Esophagus muscularis mucosa (tissue), 4 donors: ENCODE measurements around the gene MED26. TPM values are rescaled to one million over a fixed set of nuclear protein-coding genes. Genes with fewer than 3 reads are reported as not detected.

Source experiments
- DNase-seq: peaks from one replicate; pipeline ENCODE4 v3.0.0-alpha.2; 2017; ENCODE audit errors: extremely low spot score
- H3K27ac ChIP-seq, 4 donors: fragments of 200-600 bp; sonication (generic); replicated peaks in 1 of 4; 1 replicate in 3 of 4; 2 replicates in 1 of 4; pipeline ENCODE4 v1.5.1; 2016 to 2019; ENCODE audit warnings: mild to moderate bottlenecking in 1 of 4
- H3K27me3 ChIP-seq, 4 donors: fragments of 200-600 bp; sonication (generic); one replicate each; pipeline versions ENCODE4 v1.5.1 to v1.6.0; 2016 to 2019
- H3K36me3 ChIP-seq, 4 donors: fragments of 200-600 bp; sonication (generic); one replicate each; pipeline ENCODE4 v1.5.1; 2016 to 2019
- H3K4me1 ChIP-seq, 4 donors: fragments of 200-600 bp; sonication (generic); one replicate each; pipeline ENCODE4 v1.5.1; 2016 to 2019
- H3K4me3 ChIP-seq, 4 donors: fragments of 200-600 bp; sonication (generic); 1 replicate in 2 of 4; 2 replicates in 2 of 4; pipeline ENCODE4 v1.5.1; 2016 to 2019; ENCODE audit warnings: mild to moderate bottlenecking in 4 of 4, moderate library complexity in 1 of 4
- H3K9me3 ChIP-seq, 4 donors: fragments of 200-600 bp; sonication (generic); 1 replicate in 3 of 4; 2 replicates in 1 of 4; pipeline ENCODE4 v1.5.1; 2016 to 2019
- CTCF ChIP-seq, 3 experiments: fragments of 200-600 bp in 2 of 3; fragments of 450-650 bp in 1 of 3; sonication (generic) in 2 of 3; IDR thresholded peaks; one replicate each; pipeline ENCODE4 v1.5.1; 2017 to 2019; ENCODE audit warnings: antibody characterized with exemption in 3 of 3, mild to moderate bottlenecking in 2 of 3, moderate library complexity in 1 of 3
- EP300 ChIP-seq: sonication (generic); formaldehyde crosslinking; IDR thresholded peaks from one replicate; pipeline ENCODE4 v1.6.1; 2017; ENCODE audit warnings: antibody characterized with exemption
- POLR2A ChIP-seq: fragments of 450-650 bp; IDR thresholded peaks from one replicate; pipeline ENCODE4 v1.6.1; 2017; ENCODE audit warnings: antibody characterized with exemption, moderate library complexity, mild to moderate bottlenecking, low read depth
- POLR2AphosphoS5 ChIP-seq, 2 donors: sonication (generic); formaldehyde crosslinking; IDR thresholded peaks; one replicate each; pipeline ENCODE4 v1.6.1; 2017; ENCODE audit warnings: antibody characterized with exemption in 2 of 2
- WGBS: methylation state at CpG from one replicate; pipeline ENCODE4 v1.1.5; 2018; 5-methylcytosine and 5-hydroxymethylcytosine counted together
- intact Hi-C: fragments of 100-400 bp; cut with DNase I; formaldehyde crosslinking; loops from one replicate; pipeline ENCODE4 v1.15.1; 2023
- total RNA-seq, 4 donors: library from RNA; depleted of rRNA; stranded (reverse); fragments of >200 nt; gene quantifications; one replicate each; pipeline versions ENCODE4 v1.1.0 to v1.2.1, GENCODE V29; 2016

The MED26 gene
- total RNA-seq, 4 donors from 2014 or later: 4.2 to 11.7 (median 8.8) TPM

- Histone ChIP-seq H3K36me3 (no peaks in the 10 kb centered on the region), H3K4me3 (no peak overlapping the region), H3K9me3 (no peaks in the 10 kb centered on the region), H3K4me1 (peaks cover 61 to 92% (median 69%) of the 10 kb centered on the region in 4 donors), H3K27me3 (no peaks in the 10 kb centered on the region), H3K27ac (no peak overlapping the region)
- TF ChIP-seq POLR2A: no peak
- TF ChIP-seq CTCF (IDR thresholded peaks at IDR 0.05): no peak
- no peak for TF ChIP-seq POLR2AphosphoS5 (IDR thresholded peaks at IDR 0.05)
- TF ChIP-seq EP300: no peak
- intact Hi-C loops: no loop called here
- WGBS: 88% methylated on average over 8 of the region's 8 CpGs
- no peak for DNase-seq
These were observed 32.9 kb downstream of the MED26 start for GRCh38 chr19:16595097-16595496.

GRCh38 chr19:16594681-16595091 is 33.3 kb downstream of the MED26 start:
- DNase-seq: no peak
- WGBS: 90% methylated on average over 5 of the region's 5 CpGs
- Histone ChIP-seq H3K4me1 (peaks cover 61 to 92% (median 69%) of the 10 kb centered on the region in 4 donors), H3K36me3 (no peaks in the 10 kb centered on the region), H3K27me3 (no peaks in the 10 kb centered on the region), H3K9me3 (no peaks in the 10 kb centered on the region), H3K4me3 (no peak overlapping the region), H3K27ac (no peak overlapping the region)
- TF ChIP-seq POLR2AphosphoS5 (IDR thresholded peaks at IDR 0.05): no peak
- TF ChIP-seq POLR2A: no peak
- no peak for TF ChIP-seq EP300
- TF ChIP-seq CTCF (IDR thresholded peaks at IDR 0.05): no peak
- intact Hi-C loops: no loop called here

- intact Hi-C loops: no loop called here
- Histone ChIP-seq H3K4me3 (no peak overlapping the region), H3K4me1 (peaks cover 61 to 92% (median 68%) of the 10 kb centered on the region in 4 donors), H3K27me3 (no peaks in the 10 kb centered on the region), H3K9me3 (no peaks in the 10 kb centered on the region), H3K27ac (no peak overlapping the region), H3K36me3 (no peaks in the 10 kb centered on the region)
- TF ChIP-seq EP300: no peak
- TF ChIP-seq CTCF (IDR thresholded peaks at IDR 0.05): no peak
- TF ChIP-seq POLR2A: no peak
- TF ChIP-seq POLR2AphosphoS5 (IDR thresholded peaks at IDR 0.05): no peak
- 67% methylated on average over 9 of the region's 10 CpGs for WGBS
- no peak for DNase-seq
These were observed 33.8 kb downstream of the MED26 start for GRCh38 chr19:16594131-16594586.

- TF ChIP-seq POLR2AphosphoS5 (IDR thresholded peaks at IDR 0.05) (no peak), POLR2A (no peak), EP300 (no peak), CTCF (IDR thresholded peaks at IDR 0.05) (no peak)
- WGBS: 97% methylated on average over 4 of the region's 4 CpGs
- Histone ChIP-seq H3K27ac (no peak overlapping the region), H3K36me3 (no peaks in the 10 kb centered on the region), H3K4me1 (peaks cover 61 to 92% (median 69%) of the 10 kb centered on the region in 4 donors), H3K9me3 (no peaks in the 10 kb centered on the region), H3K4me3 (no peak overlapping the region), H3K27me3 (no peaks in the 10 kb centered on the region)
- no peak for DNase-seq
- intact Hi-C loops: no loop called here
These were observed 34.8 kb downstream of the MED26 start for GRCh38 chr19:16593181-16593580.
